Putamen (tissue), 1 donor: ENCODE results near the gene E2F7.
"Not testable (repeated sequence)": the region's sequence is repeated elsewhere in the genome, so short reads cannot be mapped to it uniquely, and the experiment has no call there.

Source experiments
- DNase-seq: peaks from one replicate; pipeline ENCODE4 v3.0.0-alpha.2; 2016; ENCODE audit warnings: low spot score

The E2F7 gene

GRCh38 chr12:77065361-77066204 lies at the start of gene E2F7:
E2F7 (minus strand) TSS chr12:77065569; CDS start chr12:77064635, 934 bp downstream.
- DNase-seq: peak; percentile 67

- DNase-seq: no peak
Measured at GRCh38 chr12:77113971-77114370, 48.6 kb upstream of the E2F7 start.

GRCh38 chr12:77108707-77109106 lies 43.3 kb upstream of the E2F7 start:
- no peak for DNase-seq

- no peak for DNase-seq
Measured at GRCh38 chr12:77107121-77107520, 41.8 kb upstream of the E2F7 start.

GRCh38 chr12:77104792-77105191 lies 39.4 kb upstream of the E2F7 start:
- no peak for DNase-seq

- DNase-seq: no peak
Measured at GRCh38 chr12:77104286-77104685, 38.9 kb upstream of the E2F7 start.

- DNase-seq: no peak
Measured at GRCh38 chr12:77102691-77103090, 37.3 kb upstream of the E2F7 start.

- no peak for DNase-seq
Measured at GRCh38 chr12:77102123-77102522, 36.8 kb upstream of the E2F7 start.

- DNase-seq: no peak
Measured at GRCh38 chr12:77099799-77100198, 34.4 kb upstream of the E2F7 start.

GRCh38 chr12:77097846-77098245 lies 32.5 kb upstream of the E2F7 start:
- no peak for DNase-seq

- not testable (repeated sequence) for DNase-seq
Measured at GRCh38 chr12:77092227-77092626, 26.9 kb upstream of the E2F7 start.

- no peak for DNase-seq
Measured at GRCh38 chr12:77089686-77090220, 24.4 kb upstream of the E2F7 start.

- no peak for DNase-seq
Measured at GRCh38 chr12:77087427-77087826, 22.1 kb upstream of the E2F7 start.

GRCh38 chr12:77082021-77082420 lies 16.7 kb upstream of the E2F7 start:
- DNase-seq: no peak

GRCh38 chr12:77079631-77080030 lies 14.3 kb upstream of the E2F7 start:
- no peak for DNase-seq

GRCh38 chr12:77078231-77078630 lies 12.9 kb upstream of the E2F7 start:
- no peak for DNase-seq

GRCh38 chr12:77076886-77077285 lies 11.5 kb upstream of the E2F7 start:
- DNase-seq: no peak

GRCh38 chr12:77073894-77074293 lies 8.5 kb upstream of the E2F7 start:
- DNase-seq: not testable (repeated sequence)

GRCh38 chr12:77072833-77073495 lies 7.6 kb upstream of the E2F7 start:
- no peak for DNase-seq

GRCh38 chr12:77070800-77071449 lies 5.6 kb upstream of the E2F7 start:
- no peak for DNase-seq

GRCh38 chr12:77070382-77070781 lies 5.0 kb upstream of the E2F7 start:
- no peak for DNase-seq

- no peak for DNase-seq
Measured at GRCh38 chr12:77064896-77065360, 441 bp downstream of the E2F7 start.
